ENCODE results near the gene KCNMB3.

Gene KCNMB3

GRCh38 chr3:179194931-179195330 lies 56.0 kb downstream of the KCNMB3 start:
- H3K9me3 Mint-ChIP-seq, result no peaks in the 10 kb centered on the region
- H3K4me3 Mint-ChIP-seq, result no peak overlapping the region
- H3K4me1 Mint-ChIP-seq (ENCODE audit: low read depth), result peaks cover 16% of the 10 kb centered on the region
- H3K36me3 Mint-ChIP-seq (ENCODE audit: low read depth), result peaks cover 4% of the 10 kb centered on the region
- no peak overlapping the region for H3K27ac Mint-ChIP-seq
- no peaks in the 10 kb centered on the region for H3K27me3 Mint-ChIP-seq (ENCODE audit: low read depth)

Measured in T-helper 1 cell treated with Interleukin-12 subunit alpha and Interleukin-12 subunit beta and Interleukin-4 antibody, amounts not matched to agents 30 μg/mL and 1 μg/mL, for 36 hours (primary cell).